ENCODE data around the gene RNU2-1. TPM values are rescaled to one million over a fixed set of nuclear protein-coding genes. Genes with fewer than 3 reads are reported as not detected.
"Not testable (repeated sequence)": the region's sequence is repeated elsewhere in the genome, so short reads cannot be mapped to it uniquely, and the experiment has no call there.

RNU2-1 gene
- total RNA-seq, 1 donor: not detected

GRCh38 chr17:43210576-43210975, 23.2 kb downstream of the RNU2-1 start:
- DNase-seq (ENCODE audit: low read depth): no peak
- no peak overlapping the region for H3K4me3 ChIP-seq (ENCODE audit: low read depth, low read length)

GRCh38 chr17:43203013-43203412, 30.8 kb downstream of the RNU2-1 start:
- DNase-seq (ENCODE audit: low read depth); H3K4me3 ChIP-seq (ENCODE audit: low read depth, low read length): not testable (repeated sequence)

More at GRCh38 chr17:43210576-43210975, 23.2 kb downstream of the RNU2-1 start:
- TF ChIP-seq CTCF (IDR thresholded peaks at IDR 0.05; ENCODE audit: insufficient read depth, low read length): no peak

GRCh38 chr17:43200127-43200526, 33.6 kb downstream of the RNU2-1 start:
- H3K4me3 ChIP-seq (ENCODE audit: low read depth, low read length): no peak overlapping the region
- no peak for TF ChIP-seq CTCF (IDR thresholded peaks at IDR 0.05; ENCODE audit: insufficient read depth, low read length)
- DNase-seq (ENCODE audit: low read depth): no peak

GRCh38 chr17:43199633-43200032, 34.1 kb downstream of the RNU2-1 start:
- no peak for TF ChIP-seq CTCF (IDR thresholded peaks at IDR 0.05; ENCODE audit: insufficient read depth, low read length)
- DNase-seq (ENCODE audit: low read depth): no peak
- no peak overlapping the region for H3K4me3 ChIP-seq (ENCODE audit: low read depth, low read length)

- H3K4me3 ChIP-seq (ENCODE audit: low read depth, low read length): no peak overlapping the region
- no peak for DNase-seq (ENCODE audit: low read depth)
- TF ChIP-seq CTCF (IDR thresholded peaks at IDR 0.05; ENCODE audit: insufficient read depth, low read length): no peak
Observed at GRCh38 chr17:43193251-43193650, 40.5 kb downstream of the RNU2-1 start.

- not testable (repeated sequence) for DNase-seq (ENCODE audit: low read depth); H3K4me3 ChIP-seq (ENCODE audit: low read depth, low read length)
Observed at GRCh38 chr17:43186656-43187055, 47.1 kb downstream of the RNU2-1 start.

GRCh38 chr17:43183921-43184320, 49.9 kb downstream of the RNU2-1 start:
- no peak overlapping the region for H3K4me3 ChIP-seq (ENCODE audit: low read depth, low read length)
- no peak for DNase-seq (ENCODE audit: low read depth)
- no peak for TF ChIP-seq CTCF (IDR thresholded peaks at IDR 0.05; ENCODE audit: insufficient read depth, low read length)

Small RNA genes within 50 kb of the gene (small RNA-seq; reads per million reads assigned to genes)
- gene RF00004: not detected
- gene RNU2-1: not detected

Other genes starting within 250 kb of the RNU2-1 start
- gene RPL27, start 235.6 kb downstream of the RNU2-1 start, total RNA-seq (ENCODE audit: low replicate concordance): 336 and 1,876 TPM in 2 replicates
- gene IFI35, start 227.2 kb downstream of the RNU2-1 start, total RNA-seq (ENCODE audit: low replicate concordance): 34.7 and 43.0 TPM in 2 replicates
- gene VAT1, start 211.6 kb downstream of the RNU2-1 start, total RNA-seq (ENCODE audit: low replicate concordance): 435 and 461 TPM in 2 replicates
- 0.45 and 0.98 TPM in 2 replicates for gene RND2, start 208.7 kb downstream of the RNU2-1 start, total RNA-seq (ENCODE audit: low replicate concordance)
- gene BRCA1, start 108.6 kb downstream of the RNU2-1 start, total RNA-seq (ENCODE audit: low replicate concordance): 13.0 and 44.6 TPM in 2 replicates
- 63.2 and 111 TPM in 2 replicates for gene NBR1, start 62.8 kb downstream of the RNU2-1 start, total RNA-seq (ENCODE audit: low replicate concordance)
- 4.3 and 7.2 TPM in 2 replicates for gene TMEM106A, start 22.1 kb downstream of the RNU2-1 start, total RNA-seq (ENCODE audit: low replicate concordance)
- not detected in 2 replicates for gene CCDC200, start 5.4 kb downstream of the RNU2-1 start, total RNA-seq (ENCODE audit: low replicate concordance)
- 22.2 and 70.8 TPM in 2 replicates for gene ARL4D, start 165.0 kb upstream of the RNU2-1 start, total RNA-seq (ENCODE audit: low replicate concordance)
- 44.1 and 58.4 TPM in 2 replicates for gene DHX8, start 250.0 kb upstream of the RNU2-1 start, total RNA-seq (ENCODE audit: low replicate concordance)